HEK293T (cell line): ENCODE results near the gene ST6GALNAC4.

Experiments
- FOXA1 ChIP-seq: fragments of 450-650 bp; IDR thresholded peaks from 2 replicates; pipeline ENCODE4 v1.6.1; 2016; ENCODE audit warnings: mild to moderate bottlenecking
- SP1 ChIP-seq: fragments of 450-650 bp; IDR thresholded peaks from 2 replicates; pipeline ENCODE4 v1.6.1; 2017
- SUZ12 ChIP-seq: fragments of 450-650 bp; IDR thresholded peaks from 2 replicates; pipeline ENCODE4 v1.6.1; 2016; ENCODE audit warnings: mild to moderate bottlenecking
- ZNF384 ChIP-seq: fragments of 450-650 bp; IDR thresholded peaks from 2 replicates; pipeline ENCODE4 v1.6.1; 2016

DNA sequence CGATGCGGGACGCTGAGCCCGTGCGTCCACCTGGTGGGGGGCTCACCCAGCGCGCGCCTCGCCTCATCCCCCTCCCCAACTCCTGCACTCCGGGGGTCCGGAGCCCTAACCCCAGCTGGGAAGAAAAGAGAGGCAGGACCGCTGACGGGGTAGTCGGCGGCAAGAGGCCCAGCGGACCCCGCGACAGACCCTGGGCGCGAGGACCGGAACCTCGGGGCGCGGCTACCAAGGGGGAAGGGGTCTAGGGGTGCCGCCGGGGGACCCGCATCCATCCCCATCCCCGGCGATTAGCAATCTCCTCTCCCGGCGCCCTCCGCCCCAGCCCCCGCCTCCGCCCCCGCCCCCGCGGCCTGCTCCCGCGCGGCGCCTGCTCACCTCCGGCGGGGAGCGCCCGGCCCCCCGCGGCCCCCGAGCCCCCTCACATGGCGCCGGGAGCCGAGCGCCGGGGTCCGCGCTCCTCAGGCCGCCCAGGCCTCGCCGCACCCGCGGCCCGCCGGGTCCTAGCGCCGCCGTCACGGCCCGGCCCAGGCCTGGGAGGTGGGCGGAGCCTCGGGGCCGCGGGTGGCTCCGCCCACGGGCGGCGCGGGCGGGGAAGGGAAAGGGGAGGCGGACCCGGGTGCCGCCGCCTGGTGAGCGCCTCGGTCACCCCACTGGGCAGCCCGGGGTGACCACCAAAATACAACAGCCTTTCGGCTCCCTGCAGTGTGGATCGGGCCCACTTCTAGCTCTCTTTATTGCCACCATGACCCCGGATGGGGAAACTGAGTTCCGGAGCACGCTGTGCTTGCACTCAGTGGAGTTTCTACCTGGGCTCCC lies 17.5 kb downstream of the ST6GALNAC4 start, which contains the start of gene ST6GALNAC6:
- no peak for TF ChIP-seq SUZ12
- no peak for TF ChIP-seq SP1
- TF ChIP-seq FOXA1: no peak
- TF ChIP-seq ZNF384: no peak
